K562 (cell line): Measurements from ENCODE around the gene FEN1. TPM values are rescaled to one million over a fixed set of nuclear protein-coding genes. Genes with fewer than 3 reads are reported as not detected.

ENCODE experiments used
- ATF1 ChIP-seq, 2 experiments: fragments of 450-650 bp in 1 of 2; IDR thresholded peaks; 2 replicates each; pipeline ENCODE4 v1.6.1; 2016; ENCODE audit warnings: missing compliant biosample characterization in 1 of 2, missing genetic modification characterization in 1 of 2
- CTBP1 ChIP-seq: fragments of 450-650 bp; IDR thresholded peaks from 2 replicates; pipeline ENCODE4 v1.6.1; 2016; ENCODE audit warnings: borderline replicate concordance
- CXXC5 ChIP-seq: fragments of 250-450 bp; sonication (Bioruptor Pico); IDR thresholded peaks from 2 replicates; pipeline ENCODE4 v1.8.0; 2022; ENCODE audit warnings: inconsistent platforms, mild to moderate bottlenecking, moderate library complexity
- EGR1 ChIP-seq: fragments of 450-650 bp; conservative IDR thresholded peaks from 2 replicates; pipeline ENCODE4 v1.6.1; 2017; ENCODE audit warnings: mild to moderate bottlenecking
- ETV1 ChIP-seq: fragments of 450-650 bp; conservative IDR thresholded peaks from 2 replicates; pipeline ENCODE4 v1.6.1; 2016; ENCODE audit warnings: missing genetic modification characterization, control low read depth, low read depth, missing compliant biosample characterization
- JUND ChIP-seq, 2 experiments: IDR thresholded peaks; 2 replicates in 1 of 2; 3 replicates in 1 of 2; pipeline ENCODE4 v1.6.1; 2011; ENCODE audit warnings: borderline replicate concordance in 2 of 2, low read depth in 2 of 2, low read length in 2 of 2, improper control_type of control experiment in 1 of 2, missing biosample characterization in 1 of 2, missing genetic modification characterization in 1 of 2, missing genetic modification reagents in 1 of 2
- MBD2 ChIP-seq: sonication (generic); IDR thresholded peaks from 2 replicates; pipeline ENCODE4 v1.6.1; 2016; ENCODE audit warnings: low read depth, borderline replicate concordance
- MCM2 ChIP-seq: fragments of 450-650 bp; IDR thresholded peaks from 2 replicates; pipeline ENCODE4 v1.6.1; 2017; ENCODE audit warnings: low read depth, mild to moderate bottlenecking
- MTA3 ChIP-seq: fragments of 450-650 bp; formaldehyde crosslinking; IDR thresholded peaks from 2 replicates; pipeline ENCODE4 v1.6.1; 2017; ENCODE audit warnings: mild to moderate bottlenecking, borderline replicate concordance
- SRSF3 ChIP-seq: fragments of 200-400 bp; formaldehyde crosslinking; IDR thresholded peaks from 2 replicates; pipeline ENCODE4 v1.6.1; 2016; ENCODE audit warnings: mild to moderate bottlenecking, low read length, moderate library complexity; ENCODE audit not compliant: insufficient read depth
- ZBTB7A ChIP-seq: IDR thresholded peaks from 2 replicates; pipeline ENCODE4 v1.6.1; 2011; ENCODE audit warnings: low read depth, mild to moderate bottlenecking, low read length, moderate library complexity, borderline replicate concordance; ENCODE audit not compliant: control insufficient read depth
- polyA plus RNA-seq, 8 experiments: library from polyadenylated mRNA; depleted of rRNA in 4 of 8; stranded (reverse) in 5 of 8; unstranded in 3 of 8; fragments of >200 nt; fragmentation: Nextera tagmentation in 2 of 8; fragmentation: Illumina TruSeq in 1 of 8; extraction: Ambion mirVana in 2 of 8; extraction: Trizol in 1 of 8; gene quantifications; 2 replicates each; pipeline versions ENCODE4 v1.2.1 to v1.2.3, GENCODE V29; 2011 to 2014; ENCODE audit warnings: inconsistent platforms in 1 of 8, missing spikeins in 1 of 8
- total RNA-seq, 7 experiments: library from RNA; depleted of rRNA in 6 of 7; stranded (reverse); fragments of >200 nt in 6 of 7; fragmentation: Illumina TruSeq in 2 of 7; extraction: Trizol in 2 of 7; gene quantifications; 2 replicates each; pipeline versions ENCODE4 v1.2.1 to v1.2.3, GENCODE V29; 2011 to 2021; ENCODE audit warnings: low replicate concordance in 1 of 7
- TF ChIP-seq, protein P1 (sequence below), 2 experiments: fragments of 200-800 bp in 1 of 2; sonication (Bioruptor generic) in 1 of 2; sonication (generic) in 1 of 2; formaldehyde crosslinking in 1 of 2; IDR thresholded peaks in 1 of 2; conservative IDR thresholded peaks in 1 of 2; 2 replicates each; pipeline versions ENCODE4 v1.5.0 to v1.6.1; 2016 to 2020; ENCODE audit warnings: missing compliant biosample characterization in 1 of 2, missing genetic modification characterization in 1 of 2, missing genetic modification reagents in 1 of 2
- TF ChIP-seq, protein P2 (sequence below), 2 experiments: IDR thresholded peaks; 2 replicates each; pipeline ENCODE4 v1.6.1; 2012; ENCODE audit warnings: improper control_type of control experiment in 2 of 2, low read depth in 2 of 2, low read length in 2 of 2, borderline replicate concordance in 1 of 2
- TF ChIP-seq, protein P3 (sequence below): fragments of 150-350 bp; IDR thresholded peaks from 2 replicates; pipeline ENCODE4 v1.6.1; 2014; ENCODE audit warnings: low read depth, mild to moderate bottlenecking, low read length, borderline replicate concordance
- TF ChIP-seq, protein P4 (sequence below): fragments of 250-450 bp; sonication (Bioruptor Pico); IDR thresholded peaks from 2 replicates; pipeline ENCODE4 v1.6.1; 2021; ENCODE audit warnings: mild to moderate bottlenecking
- TF ChIP-seq, protein P5 (sequence below): fragments of 450-650 bp; IDR thresholded peaks from one replicate; pipeline ENCODE4 v1.6.1; 2018; ENCODE audit warnings: mild to moderate bottlenecking, moderate library complexity; ENCODE audit not compliant: partially characterized antibody

FEN1 gene
- total and polyA plus RNA-seq, 9 of the 15 experiments (the other 6 are each of a cell fraction or from before 2014, with no cell fraction given), result 58.1 to 156 (median 137) TPM

DNA sequence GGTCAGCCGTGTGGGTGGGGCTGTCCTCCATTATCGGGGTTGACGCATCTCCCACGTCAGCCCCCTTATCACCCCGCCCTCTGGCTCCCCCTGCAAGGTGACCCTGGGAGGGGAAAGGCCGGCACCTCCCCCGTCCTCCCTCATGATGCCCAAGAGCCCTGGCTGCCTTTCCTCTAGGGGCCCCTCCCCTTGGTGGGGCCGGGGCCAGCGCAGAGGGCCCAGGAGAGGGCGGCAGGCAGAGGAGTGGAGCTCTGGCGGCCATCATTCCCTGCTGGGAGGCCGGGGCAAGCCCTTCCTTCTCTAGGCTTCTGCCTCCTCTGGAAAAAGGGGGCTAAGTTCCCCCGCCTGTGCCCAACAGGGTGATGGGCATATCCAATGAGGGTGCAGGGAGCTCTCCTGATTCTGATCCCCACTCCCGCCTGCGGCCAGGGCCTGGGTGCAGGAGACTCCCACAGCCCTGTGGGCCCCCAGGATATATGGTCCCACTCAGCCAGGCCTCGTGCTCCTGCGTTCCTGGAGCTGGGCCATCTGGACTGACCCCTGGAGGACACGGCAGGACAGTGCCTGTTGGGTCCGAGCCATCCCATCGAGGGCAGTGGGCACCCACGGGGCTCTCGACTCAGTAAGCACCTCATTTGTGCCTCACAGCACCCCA is 28.0 kb upstream of the FEN1 start (continued):
- TF ChIP-seq ZBTB7A (peak; percentile 69; the same call in 1 of the 2 replicates), ETV1 (tag) (no peak), SRSF3 (no peak), CTBP1 (peak; percentile 42; the same call in 1 of the 2 replicates), MBD2 (no peak), JUND (IDR thresholded peaks at IDR 0.05; ENCODE audit: borderline replicate concordance, low read depth, low read length) (0 out of 2 replicates have a peak, but pooled peaks have one; percentile 29), JUND (tag; IDR thresholded peaks at IDR 0.05; ENCODE audit: borderline replicate concordance, low read depth, low read length) (no peak; the same call in 2 of the 3 replicates), ATF1 (CRISPR knock-in tag; IDR thresholded peaks at IDR 0.05) (no peak), ATF1 (tag; IDR thresholded peaks at IDR 0.05) (peak; percentile 86), CXXC5 (peak; percentile 74), MCM2 (no peak), MTA3 (0 out of 2 replicates have a peak, but pooled peaks have one; percentile 33), EGR1 (peak; percentile 34; the same call in 1 of the 2 replicates)
- TF ChIP-seq, protein P1, sequence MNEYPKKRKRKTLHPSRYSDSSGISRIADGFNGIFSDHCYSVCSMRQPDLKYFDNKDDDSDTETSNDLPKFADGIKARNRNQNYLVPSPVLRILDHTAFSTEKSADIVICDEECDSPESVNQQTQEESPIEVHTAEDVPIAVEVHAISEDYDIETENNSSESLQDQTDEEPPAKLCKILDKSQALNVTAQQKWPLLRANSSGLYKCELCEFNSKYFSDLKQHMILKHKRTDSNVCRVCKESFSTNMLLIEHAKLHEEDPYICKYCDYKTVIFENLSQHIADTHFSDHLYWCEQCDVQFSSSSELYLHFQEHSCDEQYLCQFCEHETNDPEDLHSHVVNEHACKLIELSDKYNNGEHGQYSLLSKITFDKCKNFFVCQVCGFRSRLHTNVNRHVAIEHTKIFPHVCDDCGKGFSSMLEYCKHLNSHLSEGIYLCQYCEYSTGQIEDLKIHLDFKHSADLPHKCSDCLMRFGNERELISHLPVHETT (CRISPR knock-in tag; conservative IDR thresholded peaks at IDR 0.05 in 1 of 2, IDR thresholded peaks at IDR 0.05 in 1 of 2), result no peak
- TF ChIP-seq, protein P2, sequence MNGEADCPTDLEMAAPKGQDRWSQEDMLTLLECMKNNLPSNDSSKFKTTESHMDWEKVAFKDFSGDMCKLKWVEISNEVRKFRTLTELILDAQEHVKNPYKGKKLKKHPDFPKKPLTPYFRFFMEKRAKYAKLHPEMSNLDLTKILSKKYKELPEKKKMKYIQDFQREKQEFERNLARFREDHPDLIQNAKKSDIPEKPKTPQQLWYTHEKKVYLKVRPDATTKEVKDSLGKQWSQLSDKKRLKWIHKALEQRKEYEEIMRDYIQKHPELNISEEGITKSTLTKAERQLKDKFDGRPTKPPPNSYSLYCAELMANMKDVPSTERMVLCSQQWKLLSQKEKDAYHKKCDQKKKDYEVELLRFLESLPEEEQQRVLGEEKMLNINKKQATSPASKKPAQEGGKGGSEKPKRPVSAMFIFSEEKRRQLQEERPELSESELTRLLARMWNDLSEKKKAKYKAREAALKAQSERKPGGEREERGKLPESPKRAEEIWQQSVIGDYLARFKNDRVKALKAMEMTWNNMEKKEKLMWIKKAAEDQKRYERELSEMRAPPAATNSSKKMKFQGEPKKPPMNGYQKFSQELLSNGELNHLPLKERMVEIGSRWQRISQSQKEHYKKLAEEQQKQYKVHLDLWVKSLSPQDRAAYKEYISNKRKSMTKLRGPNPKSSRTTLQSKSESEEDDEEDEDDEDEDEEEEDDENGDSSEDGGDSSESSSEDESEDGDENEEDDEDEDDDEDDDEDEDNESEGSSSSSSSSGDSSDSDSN (IDR thresholded peaks at IDR 0.05; ENCODE audit: borderline replicate concordance in 1 of 2, low read depth in 2 of 2, low read length in 2 of 2), result no peak
- TF ChIP-seq, protein P3, sequence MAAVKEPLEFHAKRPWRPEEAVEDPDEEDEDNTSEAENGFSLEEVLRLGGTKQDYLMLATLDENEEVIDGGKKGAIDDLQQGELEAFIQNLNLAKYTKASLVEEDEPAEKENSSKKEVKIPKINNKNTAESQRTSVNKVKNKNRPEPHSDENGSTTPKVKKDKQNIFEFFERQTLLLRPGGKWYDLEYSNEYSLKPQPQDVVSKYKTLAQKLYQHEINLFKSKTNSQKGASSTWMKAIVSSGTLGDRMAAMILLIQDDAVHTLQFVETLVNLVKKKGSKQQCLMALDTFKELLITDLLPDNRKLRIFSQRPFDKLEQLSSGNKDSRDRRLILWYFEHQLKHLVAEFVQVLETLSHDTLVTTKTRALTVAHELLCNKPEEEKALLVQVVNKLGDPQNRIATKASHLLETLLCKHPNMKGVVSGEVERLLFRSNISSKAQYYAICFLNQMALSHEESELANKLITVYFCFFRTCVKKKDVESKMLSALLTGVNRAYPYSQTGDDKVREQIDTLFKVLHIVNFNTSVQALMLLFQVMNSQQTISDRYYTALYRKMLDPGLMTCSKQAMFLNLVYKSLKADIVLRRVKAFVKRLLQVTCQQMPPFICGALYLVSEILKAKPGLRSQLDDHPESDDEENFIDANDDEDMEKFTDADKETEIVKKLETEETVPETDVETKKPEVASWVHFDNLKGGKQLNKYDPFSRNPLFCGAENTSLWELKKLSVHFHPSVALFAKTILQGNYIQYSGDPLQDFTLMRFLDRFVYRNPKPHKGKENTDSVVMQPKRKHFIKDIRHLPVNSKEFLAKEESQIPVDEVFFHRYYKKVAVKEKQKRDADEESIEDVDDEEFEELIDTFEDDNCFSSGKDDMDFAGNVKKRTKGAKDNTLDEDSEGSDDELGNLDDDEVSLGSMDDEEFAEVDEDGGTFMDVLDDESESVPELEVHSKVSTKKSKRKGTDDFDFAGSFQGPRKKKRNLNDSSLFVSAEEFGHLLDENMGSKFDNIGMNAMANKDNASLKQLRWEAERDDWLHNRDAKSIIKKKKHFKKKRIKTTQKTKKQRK, result no peak
- TF ChIP-seq, protein P4, sequence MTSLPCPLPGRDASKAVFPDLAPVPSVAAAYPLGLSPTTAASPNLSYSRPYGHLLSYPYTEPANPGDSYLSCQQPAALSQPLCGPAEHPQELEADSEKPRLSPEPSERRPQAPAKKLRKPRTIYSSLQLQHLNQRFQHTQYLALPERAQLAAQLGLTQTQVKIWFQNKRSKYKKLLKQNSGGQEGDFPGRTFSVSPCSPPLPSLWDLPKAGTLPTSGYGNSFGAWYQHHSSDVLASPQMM (CRISPR knock-in tag), result no peak
- TF ChIP-seq, protein P5, sequence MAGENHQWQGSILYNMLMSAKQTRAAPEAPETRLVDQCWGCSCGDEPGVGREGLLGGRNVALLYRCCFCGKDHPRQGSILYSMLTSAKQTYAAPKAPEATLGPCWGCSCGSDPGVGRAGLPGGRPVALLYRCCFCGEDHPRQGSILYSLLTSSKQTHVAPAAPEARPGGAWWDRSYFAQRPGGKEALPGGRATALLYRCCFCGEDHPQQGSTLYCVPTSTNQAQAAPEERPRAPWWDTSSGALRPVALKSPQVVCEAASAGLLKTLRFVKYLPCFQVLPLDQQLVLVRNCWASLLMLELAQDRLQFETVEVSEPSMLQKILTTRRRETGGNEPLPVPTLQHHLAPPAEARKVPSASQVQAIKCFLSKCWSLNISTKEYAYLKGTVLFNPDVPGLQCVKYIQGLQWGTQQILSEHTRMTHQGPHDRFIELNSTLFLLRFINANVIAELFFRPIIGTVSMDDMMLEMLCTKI, result no peak
